ENCODE data around the gene MED13L.

MED13L gene

GRCh38 chr12:116297224-116297834 lies 19.8 kb upstream of the MED13L start:
- no peak overlapping the region for H3K27ac ChIP-seq
- no peak for TF ChIP-seq ZFX (IDR thresholded peaks at IDR 0.05; ENCODE audit: borderline replicate concordance)
- TF ChIP-seq, protein P1, sequence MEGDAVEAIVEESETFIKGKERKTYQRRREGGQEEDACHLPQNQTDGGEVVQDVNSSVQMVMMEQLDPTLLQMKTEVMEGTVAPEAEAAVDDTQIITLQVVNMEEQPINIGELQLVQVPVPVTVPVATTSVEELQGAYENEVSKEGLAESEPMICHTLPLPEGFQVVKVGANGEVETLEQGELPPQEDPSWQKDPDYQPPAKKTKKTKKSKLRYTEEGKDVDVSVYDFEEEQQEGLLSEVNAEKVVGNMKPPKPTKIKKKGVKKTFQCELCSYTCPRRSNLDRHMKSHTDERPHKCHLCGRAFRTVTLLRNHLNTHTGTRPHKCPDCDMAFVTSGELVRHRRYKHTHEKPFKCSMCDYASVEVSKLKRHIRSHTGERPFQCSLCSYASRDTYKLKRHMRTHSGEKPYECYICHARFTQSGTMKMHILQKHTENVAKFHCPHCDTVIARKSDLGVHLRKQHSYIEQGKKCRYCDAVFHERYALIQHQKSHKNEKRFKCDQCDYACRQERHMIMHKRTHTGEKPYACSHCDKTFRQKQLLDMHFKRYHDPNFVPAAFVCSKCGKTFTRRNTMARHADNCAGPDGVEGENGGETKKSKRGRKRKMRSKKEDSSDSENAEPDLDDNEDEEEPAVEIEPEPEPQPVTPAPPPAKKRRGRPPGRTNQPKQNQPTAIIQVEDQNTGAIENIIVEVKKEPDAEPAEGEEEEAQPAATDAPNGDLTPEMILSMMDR (IDR thresholded peaks at IDR 0.05): no peak

GRCh38 chr12:116295327-116296263 lies 18.1 kb upstream of the MED13L start:
- TF ChIP-seq ZFX (IDR thresholded peaks at IDR 0.05; ENCODE audit: borderline replicate concordance): no peak
- TF ChIP-seq, protein P1 (IDR thresholded peaks at IDR 0.05): no peak
- H3K27ac ChIP-seq: no peak overlapping the region

GRCh38 chr12:116294454-116295165 lies 17.1 kb upstream of the MED13L start:
- no peak for TF ChIP-seq ZFX (IDR thresholded peaks at IDR 0.05; ENCODE audit: borderline replicate concordance)
- TF ChIP-seq, protein P1 (IDR thresholded peaks at IDR 0.05): no peak
- no peak overlapping the region for H3K27ac ChIP-seq

- no peak overlapping the region for H3K27ac ChIP-seq
- TF ChIP-seq ZFX (IDR thresholded peaks at IDR 0.05; ENCODE audit: borderline replicate concordance): no peak
- TF ChIP-seq, protein P1 (IDR thresholded peaks at IDR 0.05): no peak
Measured at GRCh38 chr12:116293687-116294453, 16.4 kb upstream of the MED13L start.

DNA sequence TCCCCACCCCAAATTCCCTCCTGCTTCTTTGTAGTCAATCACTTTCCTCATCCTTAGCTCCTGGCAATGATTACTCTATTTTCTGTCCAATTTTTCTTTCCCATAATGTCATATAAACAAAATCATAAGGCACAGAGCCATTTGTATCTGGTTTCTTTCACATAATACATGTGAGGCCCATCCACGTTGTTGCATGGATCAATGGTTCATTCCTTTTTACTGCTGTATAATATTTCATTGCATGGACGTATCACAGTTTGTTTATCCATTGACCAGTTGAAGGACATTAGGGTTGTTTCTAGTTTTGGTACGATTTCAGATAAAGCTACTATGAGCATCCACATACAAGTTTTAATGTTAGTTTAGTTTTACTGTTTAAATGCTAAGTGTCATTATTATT lies 13.7 kb upstream of the MED13L start:
- no peak overlapping the region for H3K27ac ChIP-seq
- TF ChIP-seq, protein P1 (IDR thresholded peaks at IDR 0.05): no peak
- no peak for TF ChIP-seq ZFX (IDR thresholded peaks at IDR 0.05; ENCODE audit: borderline replicate concordance)

GRCh38 chr12:116288735-116289134 lies 11.2 kb upstream of the MED13L start:
- H3K27ac ChIP-seq: no peak overlapping the region

More at GRCh38 chr12:116288735-116289134, 11.2 kb upstream of the MED13L start:
- TF ChIP-seq, protein P1 (IDR thresholded peaks at IDR 0.05): no peak

All from 22Rv1 (cell line).